GM18520 (cell line): ENCODE data around the gene PRR12.
"Not testable (repeated sequence)": the region's sequence is repeated elsewhere in the genome, so short reads cannot be mapped to it uniquely, and the experiment has no call there.

ENCODE experiments used
- ATAC-seq: cut with Tn5 transposase; IDR thresholded peaks from one replicate; pipeline ENCODE4 v1.9.1; 2021; ENCODE audit not compliant: unreplicated experiment

The PRR12 gene

DNA sequence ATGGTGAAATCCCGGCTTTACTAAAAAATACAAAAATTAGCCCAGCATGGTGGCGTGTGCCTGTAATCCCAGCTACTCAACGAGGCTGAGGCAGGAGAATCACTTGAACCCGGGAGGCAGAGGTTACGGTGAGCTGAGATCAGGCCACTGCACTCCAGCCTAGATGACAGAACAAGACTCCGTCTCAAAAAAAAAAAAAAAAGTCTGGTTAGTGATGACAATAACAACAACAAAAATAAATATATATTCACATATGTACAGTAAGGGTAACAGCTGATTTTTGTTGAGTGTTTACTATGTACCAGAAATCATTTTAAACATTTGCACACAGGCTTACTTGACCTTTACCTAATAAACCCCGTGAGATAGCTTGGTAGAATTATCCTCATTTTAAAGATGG lies 26.0 kb downstream of the PRR12 start:
- no peak for ATAC-seq

DNA sequence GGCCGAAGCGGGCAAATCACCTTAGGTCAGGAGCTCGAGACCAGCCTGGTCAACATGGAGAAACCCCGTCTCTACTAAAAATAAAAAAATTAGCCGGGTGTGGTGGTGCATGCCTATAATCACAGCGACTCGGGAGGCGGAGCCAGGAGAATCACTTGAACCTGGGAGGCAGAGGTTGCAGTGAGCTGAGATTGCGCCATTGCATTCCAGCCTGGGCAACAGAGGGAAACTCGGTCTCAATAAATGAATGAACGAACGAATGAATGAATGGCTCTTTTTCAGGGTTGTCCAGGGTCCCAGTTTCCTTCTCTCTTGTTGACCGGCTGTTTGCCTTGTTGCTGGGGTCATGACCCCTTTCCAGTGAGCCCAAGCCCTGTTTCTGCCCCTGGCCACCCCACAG lies 26.9 kb downstream of the PRR12 start:
- ATAC-seq, result not testable (repeated sequence)

DNA sequence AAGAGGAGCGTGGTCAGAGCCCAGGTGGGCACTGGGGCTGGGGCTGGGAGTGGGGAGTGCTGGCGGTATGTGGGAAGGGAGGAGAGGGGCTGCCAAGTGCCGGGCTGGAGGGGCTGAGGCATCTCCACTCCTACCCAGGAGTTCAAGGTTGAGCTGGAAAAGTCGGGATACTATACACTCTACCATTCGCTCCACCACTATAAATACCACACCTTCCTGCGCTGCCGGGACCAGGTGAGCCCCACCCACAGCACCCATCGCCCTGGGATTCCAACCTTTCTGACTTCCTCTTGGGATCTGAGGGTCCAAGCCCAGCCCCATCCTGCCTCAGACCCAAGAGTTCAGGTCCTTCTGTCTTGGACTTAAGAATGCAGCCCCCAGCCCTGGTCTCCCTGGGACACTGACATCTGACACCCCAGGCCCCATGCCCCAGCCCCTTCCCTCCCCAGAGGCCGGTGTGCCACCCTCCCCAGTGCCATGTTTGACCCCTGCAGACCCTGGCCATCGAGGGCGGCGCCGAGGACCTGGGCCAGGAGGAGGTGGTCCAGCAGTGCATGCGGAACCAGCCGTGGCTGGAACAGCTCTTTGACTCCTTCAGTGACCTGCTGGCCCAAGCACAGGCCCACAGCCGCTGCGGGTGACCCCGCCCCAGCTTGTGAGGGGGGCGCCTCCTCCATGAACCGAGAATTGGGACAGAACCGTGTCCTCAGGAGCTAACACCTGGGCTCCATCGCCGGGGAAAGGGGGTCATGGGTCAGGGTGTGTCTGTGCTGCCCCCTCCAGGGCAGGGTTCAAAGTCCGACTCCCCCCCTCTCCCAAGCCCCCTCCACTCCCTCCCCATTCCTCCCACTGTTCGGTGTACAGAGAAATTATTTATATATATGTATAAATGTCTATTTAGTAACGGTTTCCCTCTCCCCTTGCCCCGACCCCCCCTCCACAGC lies 34.3 kb downstream of the PRR12 start:
- ATAC-seq, result no peak

DNA sequence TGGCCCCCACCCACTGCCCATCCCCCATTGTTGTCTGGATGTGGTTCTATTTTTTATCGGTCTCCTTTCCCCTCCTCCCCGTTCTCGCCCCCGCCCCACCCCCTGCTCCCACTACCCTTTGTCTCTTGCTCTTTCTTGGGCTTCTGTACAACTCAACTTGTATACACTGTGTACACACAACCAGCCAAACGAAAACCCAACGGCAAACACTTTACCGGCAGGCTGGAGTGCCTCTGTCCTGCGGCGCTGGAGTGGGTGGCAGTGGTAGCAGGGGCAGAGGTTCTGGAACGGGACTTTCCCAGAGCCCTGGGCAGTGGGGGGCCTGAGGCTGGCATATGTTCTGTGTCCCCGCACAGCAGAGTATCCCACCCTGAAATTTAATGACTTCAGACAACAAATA lies 35.2 kb downstream of the PRR12 start:
- no peak for ATAC-seq

DNA sequence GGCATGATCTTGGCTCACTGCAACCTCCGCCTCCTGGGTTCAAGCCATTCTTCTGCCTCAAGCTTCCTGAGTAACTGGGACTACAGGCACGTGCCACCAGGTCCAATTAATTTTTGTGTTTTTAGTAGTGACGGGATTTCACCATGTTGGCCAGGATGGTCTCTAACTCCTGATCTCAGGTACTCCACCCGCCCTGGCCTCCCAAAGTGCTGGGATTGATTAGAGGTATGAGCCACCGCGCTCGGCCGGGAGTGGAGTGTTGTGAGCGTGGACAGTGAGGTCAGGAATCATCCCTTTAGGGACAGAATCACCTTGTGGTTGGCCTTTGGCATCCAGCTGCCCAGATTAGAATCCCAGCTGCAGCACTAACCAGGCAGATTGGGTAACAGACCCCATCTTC lies 38.7 kb downstream of the PRR12 start:
- ATAC-seq, result no peak

DNA sequence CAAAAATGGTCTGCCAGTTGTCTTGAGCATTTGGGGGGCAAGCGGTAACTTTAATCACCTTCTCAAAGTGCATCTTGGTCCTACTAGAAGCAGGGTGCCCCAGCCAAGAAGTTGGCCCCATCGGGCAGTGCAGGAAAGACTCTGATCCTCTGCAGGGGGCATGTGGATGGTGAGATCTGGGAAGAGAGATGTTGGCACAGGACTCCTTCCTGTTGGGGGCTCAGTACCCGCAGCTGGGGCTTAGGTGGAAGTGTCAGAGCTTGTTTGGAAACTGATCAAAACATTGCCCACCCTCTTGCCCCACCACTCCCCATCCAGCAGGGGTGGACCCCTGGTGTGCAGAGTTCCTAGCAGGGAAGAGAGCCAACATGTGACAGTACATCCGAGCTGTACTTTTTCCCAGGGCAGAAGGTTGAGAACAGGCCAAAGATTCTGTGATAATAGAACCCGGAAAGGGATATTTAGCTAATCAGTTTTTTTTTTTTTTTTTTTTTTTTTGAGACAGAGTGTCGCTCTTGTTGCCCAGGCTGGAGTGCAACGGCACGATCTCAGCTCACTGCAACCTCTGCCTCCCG lies 40.1 kb downstream of the PRR12 start:
- no peak for ATAC-seq

DNA sequence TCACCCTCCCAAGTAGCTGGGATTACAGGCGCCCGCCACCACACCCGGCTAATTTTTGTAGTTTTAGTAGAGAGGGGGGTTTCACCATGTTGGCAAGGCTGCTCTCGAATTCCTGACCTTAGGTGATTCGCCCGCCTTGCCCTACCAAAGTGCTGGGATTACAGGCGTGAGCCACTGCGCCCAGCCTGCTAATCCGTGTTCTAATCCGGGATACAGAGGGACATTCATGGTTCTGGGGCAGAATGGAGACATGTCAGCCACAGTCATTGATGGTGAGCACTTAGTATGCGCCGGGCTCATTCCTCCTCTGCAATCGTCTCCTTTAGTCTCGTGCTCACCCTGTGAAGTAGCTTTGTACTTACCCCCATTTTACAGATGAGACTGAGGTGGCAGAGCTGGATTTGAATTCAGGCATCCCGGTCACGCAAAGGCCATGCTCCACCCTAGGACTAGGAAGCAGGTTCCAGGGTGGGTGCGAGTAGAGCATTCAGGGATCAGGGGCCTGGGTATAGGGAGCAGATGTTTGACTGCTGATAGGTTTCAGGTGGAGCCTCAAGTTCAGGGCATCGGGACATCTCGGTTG lies 40.7 kb downstream of the PRR12 start:
- ATAC-seq, result no peak

DNA sequence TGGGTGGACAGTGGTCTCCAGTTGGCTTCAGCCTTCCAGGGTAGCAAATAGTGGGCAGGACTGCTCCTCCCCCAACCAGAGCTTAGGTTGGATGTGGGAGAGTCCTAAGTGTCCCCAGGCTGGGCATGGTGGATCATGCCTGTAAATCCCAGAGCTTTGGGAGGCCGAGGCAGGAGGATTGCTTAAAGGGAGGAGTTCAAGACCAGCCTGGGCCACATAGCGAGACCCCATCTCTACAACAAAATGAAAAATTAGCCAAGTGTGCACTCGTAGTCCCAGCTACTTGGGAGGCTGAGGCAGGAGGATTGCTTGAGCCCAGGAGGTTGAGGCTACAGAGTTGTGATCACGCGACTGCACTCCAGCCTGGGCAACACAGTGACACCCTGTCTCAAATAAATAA lies 41.6 kb downstream of the PRR12 start:
- ATAC-seq, result no peak

DNA sequence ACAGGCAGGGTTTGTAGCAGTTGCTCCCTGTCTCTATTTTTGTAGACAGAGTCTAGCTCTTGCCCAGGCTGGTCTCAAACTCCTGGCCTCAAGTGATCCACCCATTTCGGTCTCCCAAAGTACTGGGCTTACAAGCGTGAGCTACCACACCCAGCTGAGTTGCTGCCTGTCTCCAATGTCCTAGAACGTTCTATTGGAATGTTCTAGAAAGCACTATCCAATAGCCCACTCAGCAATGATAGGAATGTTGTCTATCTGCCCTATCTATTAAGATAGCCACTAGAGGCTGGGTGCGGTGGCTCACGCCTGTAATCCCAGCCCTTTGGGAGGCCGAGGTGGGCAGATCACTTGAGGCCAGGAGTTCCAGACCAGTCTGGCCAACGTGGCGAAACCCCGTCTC lies 42.3 kb downstream of the PRR12 start:
- not testable (repeated sequence) for ATAC-seq

DNA sequence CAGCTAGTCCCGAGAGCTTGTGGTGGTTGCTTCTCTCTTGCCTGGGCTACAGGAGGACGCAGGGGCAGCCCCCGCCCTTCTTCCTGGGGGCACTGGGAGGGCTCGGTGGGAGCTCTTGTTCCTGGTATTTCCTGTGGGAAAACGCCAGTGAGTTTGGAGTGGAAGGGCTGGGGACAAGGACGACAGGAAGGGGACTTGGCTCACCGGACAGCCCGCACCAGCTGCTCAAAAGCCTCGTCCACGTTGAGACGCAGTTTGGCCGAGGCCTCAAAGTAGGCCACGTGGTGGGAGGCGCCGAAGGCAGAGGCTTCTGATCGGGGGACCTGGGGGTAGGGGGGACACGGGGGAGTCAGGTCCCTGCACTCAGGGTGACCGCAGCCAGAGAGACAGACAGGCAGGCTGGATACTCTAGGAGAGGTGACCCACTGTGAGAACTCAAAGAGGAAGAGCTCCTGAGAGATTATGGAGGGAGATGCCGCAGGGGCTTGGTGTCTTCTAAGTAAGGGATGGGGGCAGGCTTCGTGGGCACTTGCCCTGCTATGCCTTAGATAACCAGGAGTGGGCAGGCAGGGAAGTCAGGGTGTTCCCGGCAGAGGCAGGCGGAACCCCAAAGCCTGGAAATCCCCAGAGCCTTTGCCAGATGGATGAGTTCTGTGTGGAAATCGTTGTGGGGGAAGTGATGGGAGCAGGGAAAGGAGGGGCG lies 44.7 kb downstream of the PRR12 start:
- no peak for ATAC-seq

DNA sequence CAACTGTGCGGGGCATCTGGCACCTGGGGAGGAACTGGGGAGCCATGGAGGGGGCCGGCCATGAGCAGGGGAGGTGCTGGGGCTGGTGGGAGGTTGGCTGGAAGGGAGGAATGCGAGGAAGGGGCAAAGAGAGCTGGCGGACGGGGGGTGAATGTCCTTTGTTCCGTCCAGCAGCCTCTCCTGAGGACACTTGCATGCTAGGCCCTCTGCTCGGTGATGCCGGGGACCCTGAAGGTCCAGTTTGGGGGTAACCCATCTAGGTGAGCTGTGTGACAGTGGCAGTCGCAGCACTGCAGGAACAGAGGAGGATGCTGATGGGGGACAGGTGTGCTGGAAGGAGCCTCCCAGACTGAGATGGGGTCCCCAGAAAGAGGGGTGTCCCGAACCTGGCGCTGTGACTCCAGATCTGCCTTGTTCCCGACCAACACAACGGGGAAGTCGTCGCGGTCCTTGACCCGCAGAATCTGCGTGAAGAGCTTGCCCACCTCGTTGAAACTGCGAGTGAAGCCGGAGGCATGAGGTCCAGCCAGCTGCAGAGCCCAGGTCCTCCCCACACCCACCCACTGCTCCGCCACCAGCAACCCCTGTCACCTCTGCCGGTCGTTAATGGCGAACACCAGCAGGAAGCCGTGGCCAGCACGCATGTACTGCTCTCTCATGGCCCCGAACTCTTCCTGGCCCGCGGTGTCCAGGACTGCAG lies 45.4 kb downstream of the PRR12 start:
- no peak for ATAC-seq

DNA sequence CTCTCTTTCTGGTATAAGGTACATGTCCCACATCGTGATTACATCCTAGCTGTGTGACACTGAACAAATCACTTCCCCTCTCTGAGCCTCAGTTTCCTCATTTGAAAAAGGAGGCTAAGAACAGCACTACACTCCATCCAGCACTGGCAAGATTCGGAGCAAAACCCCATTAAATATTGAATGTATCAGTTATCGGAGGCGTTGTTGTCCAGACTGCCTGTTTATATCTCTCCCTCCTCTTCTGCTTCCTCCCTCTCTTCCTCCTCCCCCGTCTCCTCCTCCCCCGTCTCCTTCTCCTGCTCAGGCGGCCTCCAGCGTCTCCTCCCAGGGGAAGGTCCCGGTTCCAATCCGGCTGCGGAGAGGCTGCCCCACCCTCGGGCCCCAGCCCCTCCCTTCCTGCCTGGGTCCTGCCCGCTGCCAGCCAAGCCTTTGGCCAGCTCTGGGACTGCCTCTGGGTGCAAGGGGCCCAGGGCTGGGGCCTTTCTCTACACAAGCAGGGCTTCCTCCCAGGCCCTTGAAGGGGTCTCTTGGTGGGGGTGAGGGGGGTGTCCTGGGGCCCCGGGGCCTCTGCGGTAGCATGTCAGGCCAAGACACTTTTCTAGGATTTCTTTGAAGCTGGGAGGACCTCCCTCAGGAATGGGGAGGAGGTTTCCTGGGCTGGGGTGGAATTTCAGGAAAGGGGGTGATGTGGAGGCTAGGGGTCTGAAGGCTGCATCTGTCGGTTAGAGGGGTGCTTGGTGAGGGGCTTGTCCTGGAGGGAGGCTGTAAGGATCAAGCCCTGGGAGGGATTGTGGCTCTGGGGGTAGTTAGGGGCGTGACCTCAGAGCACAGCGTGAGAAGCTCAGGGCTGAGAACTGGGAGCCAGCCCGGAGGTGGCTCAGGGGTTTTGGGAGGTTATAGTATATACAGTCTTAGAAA lies 47.1 kb downstream of the PRR12 start:
- no peak for ATAC-seq

DNA sequence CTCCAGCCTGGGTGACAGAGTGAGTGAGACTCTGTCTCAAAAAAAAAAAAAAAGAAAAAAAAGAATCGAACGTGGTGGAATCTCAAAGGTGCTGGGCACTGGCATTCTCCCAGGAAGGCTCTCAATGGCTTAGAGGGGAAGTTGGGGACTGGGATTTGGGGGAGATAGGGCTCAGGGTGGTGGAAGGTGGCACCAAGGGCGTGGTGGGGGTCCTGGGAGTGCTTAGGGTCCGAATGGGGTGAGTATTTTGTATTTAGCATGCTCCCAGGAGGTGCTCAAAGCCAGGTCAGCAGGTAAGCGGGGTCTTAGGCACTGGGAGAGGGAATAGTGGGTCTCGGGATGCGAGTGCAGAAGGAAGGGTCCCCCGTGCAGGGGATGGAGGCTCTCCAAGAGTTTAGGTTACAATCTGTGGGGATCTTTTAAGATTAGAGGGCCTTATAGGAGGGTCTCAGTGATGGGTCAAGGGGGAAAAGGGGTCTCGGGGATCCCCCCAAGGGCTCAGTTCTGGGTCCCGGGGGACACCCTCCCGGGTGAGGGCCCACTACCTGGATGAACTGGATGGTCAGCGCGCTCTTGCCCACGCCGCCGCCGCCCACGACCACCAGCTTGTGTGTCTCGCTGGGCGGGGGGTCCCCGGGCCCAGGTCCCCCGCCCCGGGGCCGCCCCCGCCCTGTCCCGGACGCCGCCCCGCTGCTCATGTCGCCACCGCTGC lies 48.6 kb downstream of the PRR12 start:
- ATAC-seq, result no peak

DNA sequence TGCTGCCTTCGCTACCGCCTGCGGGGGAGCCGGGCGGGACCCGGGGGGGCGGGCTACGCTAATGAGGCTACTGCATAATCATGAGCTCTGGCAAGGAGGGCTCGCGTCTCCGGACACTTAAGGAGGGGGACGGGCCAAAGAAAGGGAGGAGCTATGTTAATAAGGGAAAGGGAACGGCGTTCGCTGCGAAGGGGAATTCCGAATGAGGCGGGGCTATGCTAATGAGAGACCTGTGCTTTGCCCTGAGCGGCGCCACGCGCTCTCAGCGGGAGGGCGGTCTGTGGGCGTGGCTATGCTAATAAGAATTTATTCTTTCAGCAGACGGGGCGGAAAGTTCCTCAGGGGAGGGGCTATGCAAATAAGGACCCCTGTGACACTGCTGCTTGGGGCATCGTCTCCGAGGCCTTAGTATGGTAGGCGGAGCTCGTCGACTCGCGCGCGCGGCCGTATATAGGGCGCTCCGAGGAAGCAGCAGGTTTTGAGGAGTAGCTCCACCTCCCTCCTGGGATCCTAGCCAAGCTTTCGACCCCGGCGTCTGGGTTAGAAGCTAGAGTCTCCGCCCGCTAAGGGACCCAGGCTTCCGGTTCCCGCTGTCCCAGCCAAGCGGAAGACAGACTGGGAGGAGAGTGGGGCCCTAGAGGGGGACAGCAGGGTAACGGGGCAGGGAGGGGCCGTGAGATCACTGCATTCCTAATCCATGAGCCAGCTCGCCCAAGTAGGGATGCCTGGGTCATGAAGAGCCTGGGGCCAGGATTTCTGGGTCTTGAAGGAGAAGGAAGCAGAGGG lies 49.3 kb downstream of the PRR12 start, which contains the start of gene RRAS:
Gene RRAS (minus strand): TSS at position 31 of the 786 bp plus-strand sequence. CDS start 45 bp downstream, outside the sequence.
- peak; percentile 45 for ATAC-seq

DNA sequence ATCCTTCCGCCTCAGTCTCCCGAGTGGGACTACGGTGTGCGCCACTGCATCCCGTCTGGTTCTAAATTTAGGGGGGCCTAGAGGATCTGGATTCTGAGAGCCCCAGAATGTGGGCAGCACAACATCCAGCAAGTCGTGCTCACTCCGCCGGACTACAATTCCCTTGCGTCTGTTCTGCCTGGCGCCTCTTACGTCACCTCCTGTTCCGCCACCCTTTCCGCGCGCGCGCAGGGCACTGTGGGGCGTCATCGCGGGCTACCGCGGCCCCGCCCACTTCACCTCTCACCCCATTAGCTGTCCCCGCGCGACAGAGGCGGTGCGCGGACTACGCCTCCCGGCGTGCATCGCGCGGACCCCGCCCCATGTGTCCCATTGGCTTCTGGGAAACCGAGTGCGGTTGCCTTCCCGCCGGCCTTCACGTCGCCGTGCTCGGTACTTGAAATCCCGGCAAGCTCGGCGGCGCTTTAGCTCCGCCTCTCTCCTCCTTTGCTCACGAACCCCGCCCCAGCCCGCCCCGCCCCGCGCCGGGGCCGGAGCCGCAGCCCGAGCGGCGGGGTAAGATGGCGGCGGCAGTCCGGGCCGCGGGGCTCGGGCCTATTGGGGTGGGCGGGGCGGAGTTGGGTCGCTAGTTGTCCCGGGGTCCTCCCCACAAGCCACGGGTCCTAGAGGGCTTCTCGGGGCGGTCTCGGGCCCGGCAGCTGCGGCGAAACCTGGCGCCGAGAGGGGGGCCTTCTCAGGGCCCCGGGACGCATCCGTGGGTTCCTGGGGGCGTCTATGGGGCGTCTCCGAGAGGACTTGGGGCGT lies 50.9 kb downstream of the PRR12 start, which contains the start of gene SCAF1:
Gene SCAF1 (plus strand): TSS at position 522 of the 804 bp plus-strand sequence. CDS start 2,818 bp downstream, outside the sequence.
- ATAC-seq, result peak; percentile 58

DNA sequence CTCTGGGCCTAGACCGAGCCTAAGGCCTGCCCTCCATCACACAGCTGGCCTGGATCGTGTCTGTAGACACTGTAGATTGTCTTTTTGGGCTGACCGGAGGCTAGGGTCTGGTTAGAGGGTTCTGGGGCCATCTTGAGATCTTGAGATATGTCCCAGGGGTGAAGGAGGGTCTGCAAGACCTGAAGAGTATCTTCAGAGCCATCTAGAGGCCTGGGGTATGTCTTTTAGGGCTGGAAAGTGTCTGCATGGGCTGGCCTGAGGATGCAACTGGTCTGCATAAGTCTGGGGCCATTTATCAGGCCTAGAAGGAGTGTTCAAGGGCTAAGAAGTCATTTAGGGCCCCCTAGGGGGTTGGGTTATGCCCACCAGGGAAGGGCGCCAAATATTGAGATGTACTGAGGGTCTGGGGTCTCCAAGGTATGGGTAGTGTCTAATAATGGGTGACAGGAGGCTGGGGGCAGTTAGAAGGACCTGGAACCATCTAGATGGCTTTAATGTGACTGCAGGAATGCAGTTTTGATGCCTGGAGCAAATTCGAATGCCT lies 51.6 kb downstream of the PRR12 start:
- ATAC-seq, result no peak

DNA sequence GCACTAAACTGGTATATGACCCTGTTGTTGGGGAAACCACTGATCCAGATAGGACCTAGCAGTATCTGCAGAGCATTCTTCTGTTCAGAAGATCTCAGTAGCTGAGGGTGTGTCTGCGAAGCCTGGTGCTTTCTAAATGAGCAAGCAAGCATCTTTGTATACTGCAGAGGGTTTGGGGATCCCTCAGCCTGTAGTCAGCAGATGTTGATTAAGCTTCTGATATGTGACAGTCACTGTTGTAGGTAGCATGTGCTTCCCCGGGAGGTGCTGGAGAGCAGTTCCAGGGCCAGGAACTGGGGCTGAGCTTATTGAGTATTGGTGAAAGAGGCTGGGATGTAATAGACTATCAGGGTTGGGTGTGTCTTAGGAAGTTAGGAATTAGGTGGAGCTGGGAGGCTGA lies 52.5 kb downstream of the PRR12 start:
- no peak for ATAC-seq
